RKO (cell line): ENCODE results near the gene APC2.

Experiments used
- DNase-seq: peaks from one replicate; pipeline ENCODE4 v3.0.0-alpha.2; 2016; ENCODE audit warnings: low spot score

APC2 gene

DNA sequence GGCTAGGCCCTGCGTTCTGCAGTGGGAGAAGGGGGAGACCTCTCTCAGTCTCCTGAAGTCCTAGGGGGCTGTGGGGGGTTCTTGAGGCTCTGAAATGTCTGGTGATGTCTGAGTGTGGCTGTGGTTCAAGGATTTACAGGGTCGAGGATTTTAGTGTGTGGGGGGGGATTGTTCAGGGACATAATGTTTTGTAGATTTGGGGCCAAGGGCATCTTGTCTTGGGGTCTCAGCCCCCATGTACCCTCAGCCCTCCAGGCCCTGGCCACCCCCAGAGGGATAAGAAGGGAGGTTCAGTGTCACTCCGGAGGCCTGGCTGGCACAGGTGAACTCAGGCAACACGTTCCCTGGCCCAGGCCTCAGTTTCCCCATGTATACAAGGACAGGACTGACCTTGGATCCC is 2.4 kb upstream of the APC2 start:
- DNase-seq: no peak

DNA sequence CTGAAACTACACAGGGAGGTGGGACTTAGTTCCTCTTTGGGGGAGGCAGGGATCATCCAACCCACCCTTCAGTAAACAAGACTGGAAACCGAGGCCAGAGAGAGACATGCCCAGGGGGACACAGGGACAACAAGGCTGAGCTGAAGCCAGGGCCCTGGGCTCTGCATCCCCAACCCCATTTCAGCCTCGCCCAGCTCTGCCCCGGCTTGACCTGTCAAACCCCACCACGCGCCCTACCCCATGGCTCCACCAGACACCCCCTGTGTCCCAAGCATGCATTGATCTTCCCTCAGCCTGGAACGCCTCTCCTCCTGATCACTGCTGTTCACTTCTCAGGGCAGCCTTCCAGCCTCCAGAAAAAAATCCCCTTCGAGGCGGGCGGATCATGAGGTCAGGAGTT is 2.0 kb upstream of the APC2 start:
- no peak for DNase-seq

DNA sequence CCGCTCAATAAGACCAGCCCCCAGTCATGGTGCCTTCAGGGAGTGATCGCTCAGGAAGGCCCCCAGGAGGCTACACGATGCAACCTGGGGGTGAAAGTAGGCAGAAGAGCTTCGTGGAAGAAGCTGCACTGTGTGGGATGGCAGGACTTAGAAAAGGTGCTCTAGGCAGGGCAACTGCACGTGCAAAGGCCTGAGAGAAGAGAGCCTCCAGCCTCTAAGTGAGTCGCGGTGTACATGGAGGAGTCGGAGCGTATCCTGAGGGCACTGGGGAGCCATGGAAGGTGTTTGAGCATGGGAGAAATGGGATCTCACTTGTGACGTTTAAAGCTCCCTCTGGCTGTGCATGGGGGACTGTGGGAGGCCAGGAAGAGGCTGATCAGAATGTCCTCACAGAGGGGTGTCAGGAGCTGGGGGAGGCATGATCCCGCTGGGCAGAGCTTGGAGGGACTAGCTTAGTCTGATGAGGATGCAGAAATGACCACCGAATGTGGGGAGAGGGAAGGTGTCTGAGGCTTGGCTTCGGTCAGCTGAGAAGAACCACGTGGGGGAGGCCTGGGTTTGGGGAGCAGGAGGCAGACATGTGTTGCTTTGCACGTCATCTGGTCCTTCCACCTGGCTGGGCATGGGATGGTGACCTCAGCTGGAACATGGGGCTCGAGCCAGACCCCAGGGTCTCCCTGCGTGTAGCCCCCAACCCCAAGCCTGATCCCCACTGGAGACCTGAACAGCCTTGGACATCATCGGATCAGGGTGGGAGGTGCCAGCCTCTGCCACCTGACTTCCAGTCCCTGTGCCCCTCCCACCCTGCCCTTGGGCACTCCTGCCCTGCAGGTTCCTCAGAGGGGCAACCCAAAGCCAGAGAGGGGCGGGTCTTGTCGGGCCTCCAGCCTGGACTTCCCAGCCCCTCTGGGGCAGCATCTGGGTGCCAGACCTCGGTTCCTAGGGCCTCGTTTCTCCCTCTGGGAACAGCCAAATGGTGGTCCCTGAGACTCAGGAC is 1.1 kb downstream of the APC2 start:
- DNase-seq: no peak

DNA sequence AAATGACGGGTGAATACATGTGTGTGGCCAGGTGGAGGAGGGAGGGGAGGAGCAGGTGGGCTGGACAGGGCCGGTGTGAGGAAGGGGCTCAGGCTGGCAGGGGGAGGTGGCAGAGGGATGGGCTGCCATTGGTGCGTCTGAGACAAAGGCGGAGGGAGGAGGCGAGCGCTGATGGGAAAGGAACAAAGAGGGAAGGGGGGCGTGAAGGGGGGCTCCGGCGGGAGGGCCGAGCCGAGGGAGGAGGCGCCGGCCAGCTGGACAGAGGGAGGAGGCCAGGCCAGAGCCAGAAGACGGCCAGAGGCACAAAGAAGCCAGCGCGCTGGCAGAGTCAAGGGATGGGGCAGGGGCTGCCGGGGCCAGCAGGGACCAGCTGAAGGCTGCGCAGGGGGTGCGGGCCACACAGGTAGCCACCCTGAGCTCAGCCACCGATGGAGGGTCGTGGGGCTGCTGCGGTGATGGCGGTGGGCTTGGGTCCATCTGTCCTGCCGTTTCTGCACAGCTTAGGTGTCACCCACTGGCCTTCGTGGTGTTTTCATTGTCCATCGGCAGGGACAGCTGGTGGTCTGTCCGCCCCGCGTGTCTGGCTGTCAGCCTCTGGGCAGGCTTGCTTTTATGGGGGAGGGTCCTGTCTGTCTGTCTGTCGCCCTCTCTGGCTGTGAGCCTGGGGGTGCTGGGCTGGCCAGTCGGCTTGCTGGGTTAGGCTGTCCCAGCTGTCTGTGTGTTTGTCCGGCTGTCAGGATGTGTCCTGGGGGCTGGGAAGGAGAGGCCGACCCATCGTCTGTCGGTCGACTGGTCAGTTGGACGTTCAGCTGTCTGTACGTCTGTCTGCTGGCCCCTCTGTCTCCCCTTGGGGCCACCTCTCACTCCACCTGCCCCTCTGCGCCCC is 2.2 kb downstream of the APC2 start:
- DNase-seq: no peak

DNA sequence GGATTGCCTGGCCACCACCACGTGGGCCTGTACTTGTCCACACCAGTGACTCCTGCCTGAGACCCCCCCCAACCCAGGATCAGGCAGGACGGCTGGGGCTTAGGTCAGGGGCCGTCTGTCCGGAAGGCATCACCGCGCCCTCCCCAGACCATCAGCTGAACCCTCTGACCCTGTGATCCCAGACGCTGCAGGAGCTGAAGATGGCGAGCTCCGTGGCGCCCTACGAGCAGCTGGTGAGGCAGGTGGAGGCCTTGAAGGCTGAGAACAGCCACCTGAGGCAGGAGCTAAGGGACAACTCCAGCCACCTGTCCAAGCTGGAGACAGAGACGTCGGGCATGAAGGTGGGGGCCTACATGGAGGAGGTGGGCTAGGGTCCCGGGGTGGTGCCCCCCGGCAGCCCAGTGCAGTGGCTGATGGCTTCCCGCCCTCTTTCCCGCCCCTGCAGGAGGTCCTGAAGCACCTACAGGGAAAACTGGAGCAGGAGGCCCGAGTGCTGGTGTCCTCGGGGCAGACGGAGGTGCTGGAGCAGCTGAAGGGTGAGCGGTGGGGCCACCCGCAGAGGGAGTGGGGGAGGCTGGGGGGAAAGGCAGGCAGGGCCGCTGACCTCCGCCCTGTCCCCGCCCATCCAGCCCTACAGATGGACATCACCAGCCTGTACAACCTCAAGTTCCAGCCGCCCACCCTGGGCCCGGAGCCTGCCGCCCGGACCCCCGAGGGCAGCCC is 3.0 kb downstream of the APC2 start:
- no peak for DNase-seq

DNA sequence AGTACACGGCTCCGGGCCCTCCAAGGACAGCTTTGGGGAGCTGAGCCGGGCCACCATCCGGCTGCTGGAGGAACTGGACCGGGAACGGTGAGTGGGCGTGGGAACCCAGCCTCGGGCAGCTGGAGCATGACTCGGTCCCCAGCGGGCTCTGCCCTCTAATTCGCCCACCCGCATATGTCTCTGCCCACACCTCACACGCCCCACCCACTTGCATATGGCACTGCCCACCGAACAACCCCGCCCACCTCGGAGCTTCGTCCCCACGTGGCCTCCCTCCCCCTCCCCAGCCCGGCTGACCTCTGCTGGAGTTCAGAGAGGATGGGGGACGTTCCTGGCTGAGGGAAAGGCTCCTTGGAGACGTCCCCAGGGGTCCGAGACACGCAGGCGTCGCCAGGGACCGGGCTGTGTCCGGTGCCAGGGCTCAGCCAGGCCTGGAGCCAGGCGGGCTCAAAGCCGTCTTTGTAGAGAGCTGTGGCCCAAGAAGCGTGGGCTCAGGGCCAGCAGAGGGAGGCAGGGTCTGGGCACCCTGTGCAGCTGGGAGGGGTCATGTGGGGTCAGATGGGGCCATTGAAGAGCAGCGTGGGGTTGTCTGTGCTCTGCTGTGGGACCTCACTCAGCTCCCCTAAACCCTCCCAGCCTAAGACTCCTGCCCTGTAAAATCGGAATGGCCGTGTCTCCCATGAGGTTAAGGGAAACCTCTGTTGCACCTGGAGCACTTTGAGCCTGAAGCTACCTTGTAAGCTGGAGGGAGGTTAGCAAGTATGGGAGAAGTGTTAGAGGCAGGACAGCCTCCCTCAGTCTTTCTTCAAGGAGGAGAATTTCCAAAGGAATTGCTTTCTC is 3.8 kb downstream of the APC2 start:
- peak; percentile 90 for DNase-seq

DNA sequence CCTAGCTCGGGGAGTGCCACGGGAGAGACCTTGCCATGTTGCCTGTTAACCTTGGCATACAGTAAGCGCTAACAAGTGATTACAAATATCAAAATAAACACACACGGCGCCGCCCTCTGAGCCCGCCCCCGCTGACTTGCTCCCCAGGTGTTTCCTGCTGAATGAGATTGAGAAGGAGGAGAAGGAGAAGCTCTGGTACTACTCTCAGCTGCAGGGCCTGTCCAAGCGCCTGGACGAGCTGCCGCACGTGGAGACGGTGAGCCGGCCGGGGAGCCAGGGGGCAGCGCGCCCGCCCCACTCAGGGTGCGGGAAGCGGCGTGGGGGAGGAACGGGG is 5.0 kb downstream of the APC2 start:
- DNase-seq: no peak

DNA sequence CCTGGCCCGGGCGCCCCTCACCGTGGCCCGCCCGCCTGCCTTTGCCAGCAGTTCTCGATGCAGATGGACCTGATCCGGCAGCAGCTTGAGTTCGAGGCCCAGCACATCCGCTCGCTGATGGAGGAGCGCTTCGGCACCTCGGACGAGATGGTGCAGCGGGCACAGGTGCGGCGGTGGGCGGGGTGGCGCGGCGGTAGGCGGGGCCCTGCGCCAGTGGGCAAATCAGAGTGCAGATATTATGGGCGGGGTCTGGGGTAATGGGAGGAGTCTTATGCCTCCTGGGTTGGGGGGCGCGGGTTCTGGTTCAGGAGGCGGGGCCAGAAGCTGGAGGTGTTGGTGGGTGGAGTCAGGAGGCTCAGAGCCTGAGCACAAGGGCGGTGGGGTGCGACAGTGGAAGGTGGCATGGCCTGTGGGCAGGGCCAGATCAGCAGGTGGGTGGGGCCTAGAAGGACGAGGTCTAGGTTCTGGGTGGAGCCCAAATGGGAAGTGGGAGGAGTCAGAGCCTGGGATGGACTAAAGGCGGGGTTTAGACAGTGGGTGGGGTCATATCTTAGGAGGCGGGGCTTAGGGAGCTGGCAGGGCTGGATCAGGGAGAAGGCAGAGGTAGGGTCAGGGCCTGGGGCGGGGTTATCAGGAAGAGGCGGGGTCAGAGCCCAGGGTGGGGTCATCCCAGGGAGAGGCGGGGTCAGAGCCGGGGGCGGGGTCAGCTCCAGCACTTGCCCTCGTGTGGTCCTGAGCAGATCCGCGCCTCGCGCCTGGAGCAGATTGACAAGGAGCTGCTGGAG is 5.6 kb downstream of the APC2 start:
- DNase-seq: peak; percentile 81

DNA sequence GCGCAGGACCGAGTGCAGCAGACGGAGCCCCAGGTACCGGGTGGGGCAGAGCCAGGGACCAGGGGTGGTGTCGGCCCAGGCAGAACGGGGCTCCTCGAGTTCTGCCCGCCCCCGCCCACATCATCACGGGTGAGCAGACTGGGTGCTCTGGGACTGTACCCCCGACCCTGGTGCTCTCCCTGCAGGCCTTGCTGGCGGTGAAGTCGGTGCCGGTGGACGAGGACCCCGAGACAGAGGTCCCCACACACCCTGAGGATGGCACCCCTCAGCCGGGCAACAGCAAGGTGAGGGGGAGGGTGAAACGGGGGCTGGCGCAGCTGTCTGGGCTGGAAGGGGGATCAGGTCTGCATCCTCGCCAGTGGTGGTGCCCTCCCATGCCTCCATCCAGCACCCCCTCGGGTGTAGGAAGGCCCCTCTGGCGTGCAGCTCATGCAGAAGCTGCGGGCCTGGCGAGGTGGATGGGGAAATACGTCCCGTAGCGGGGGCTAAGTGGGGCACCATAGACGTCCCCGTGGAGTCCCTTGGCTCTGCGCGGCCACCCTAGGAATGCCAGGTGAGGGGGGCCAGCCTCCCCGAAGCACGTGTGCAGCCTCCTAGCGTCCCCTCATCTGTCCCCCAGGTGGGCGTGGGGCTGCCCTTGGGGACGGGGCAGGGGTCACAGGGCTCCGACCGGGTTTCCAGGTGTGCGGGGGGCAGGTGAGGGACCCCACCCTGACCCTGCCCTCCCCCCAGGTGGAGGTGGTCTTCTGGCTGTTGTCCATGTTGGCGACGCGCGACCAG is 6.4 kb downstream of the APC2 start:
- no peak for DNase-seq

DNA sequence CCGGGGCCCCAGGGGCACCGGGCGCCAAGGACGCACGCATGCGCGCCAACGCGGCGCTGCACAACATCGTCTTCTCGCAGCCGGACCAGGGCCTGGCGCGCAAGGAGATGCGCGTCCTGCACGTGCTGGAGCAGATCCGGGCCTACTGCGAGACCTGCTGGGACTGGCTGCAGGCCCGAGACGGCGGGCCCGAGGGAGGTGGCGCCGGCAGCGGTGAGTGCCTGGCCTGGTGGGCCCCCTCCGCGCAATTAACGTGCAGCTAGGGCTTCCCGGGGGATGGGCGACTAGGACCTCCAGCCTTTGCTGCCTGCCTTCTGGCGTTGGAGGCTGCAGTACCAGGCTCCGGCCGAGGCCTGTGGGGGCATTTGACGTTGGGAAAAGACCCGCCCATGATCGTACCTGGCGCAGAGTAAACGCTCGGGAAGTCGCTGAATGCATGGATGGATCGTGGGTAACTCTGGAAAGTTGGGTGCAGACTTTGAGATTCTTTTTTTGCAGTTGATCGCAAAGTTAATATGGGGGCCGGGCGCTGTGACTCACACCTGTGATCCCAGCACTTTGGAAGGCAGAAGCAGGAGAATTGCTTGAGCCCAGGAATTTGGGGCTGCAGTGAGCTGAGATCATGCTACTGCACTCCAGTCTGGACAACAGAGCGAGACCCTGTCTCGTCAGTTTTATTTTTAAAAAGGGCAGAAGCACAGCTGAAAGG is 7.3 kb downstream of the APC2 start:
- no peak for DNase-seq

DNA sequence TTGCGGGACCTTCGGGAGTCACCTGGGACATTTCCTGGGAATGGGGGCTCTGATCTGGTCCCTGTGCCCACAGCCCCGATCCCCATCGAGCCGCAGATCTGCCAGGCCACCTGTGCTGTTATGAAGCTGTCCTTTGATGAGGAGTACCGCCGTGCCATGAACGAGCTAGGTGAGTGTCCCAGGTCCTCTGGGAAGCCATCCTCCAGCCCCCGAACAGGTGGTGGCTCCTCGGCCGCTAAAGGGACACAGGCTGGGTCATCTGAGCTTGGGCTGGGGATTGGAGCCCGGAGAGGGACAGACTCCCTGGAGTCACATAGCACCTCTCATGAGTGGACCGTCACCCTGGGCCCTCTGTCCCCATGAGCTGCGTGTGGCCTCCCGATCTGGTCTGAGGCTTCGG is 8.0 kb downstream of the APC2 start:
- DNase-seq: no peak

DNA sequence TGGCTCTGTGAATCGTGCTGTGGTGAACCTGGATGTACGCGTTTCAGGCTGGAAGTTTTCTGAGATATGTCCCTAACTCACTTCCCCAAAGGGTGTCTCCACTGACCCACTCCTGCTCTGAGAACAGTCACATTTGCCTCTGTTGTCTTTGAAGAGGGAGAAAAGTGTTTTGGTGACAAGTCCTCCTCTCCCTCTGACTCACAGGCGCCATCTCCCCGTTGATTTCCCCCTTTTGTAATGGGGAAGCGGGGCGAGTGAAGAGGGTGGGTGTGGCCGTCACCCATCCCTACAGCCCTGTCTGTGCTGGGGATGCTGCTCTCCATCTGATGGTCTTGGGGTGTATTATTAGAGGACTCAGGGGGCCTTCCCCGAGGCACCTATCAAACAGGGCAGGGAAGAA is 9.6 kb downstream of the APC2 start:
- DNase-seq: no peak

DNA sequence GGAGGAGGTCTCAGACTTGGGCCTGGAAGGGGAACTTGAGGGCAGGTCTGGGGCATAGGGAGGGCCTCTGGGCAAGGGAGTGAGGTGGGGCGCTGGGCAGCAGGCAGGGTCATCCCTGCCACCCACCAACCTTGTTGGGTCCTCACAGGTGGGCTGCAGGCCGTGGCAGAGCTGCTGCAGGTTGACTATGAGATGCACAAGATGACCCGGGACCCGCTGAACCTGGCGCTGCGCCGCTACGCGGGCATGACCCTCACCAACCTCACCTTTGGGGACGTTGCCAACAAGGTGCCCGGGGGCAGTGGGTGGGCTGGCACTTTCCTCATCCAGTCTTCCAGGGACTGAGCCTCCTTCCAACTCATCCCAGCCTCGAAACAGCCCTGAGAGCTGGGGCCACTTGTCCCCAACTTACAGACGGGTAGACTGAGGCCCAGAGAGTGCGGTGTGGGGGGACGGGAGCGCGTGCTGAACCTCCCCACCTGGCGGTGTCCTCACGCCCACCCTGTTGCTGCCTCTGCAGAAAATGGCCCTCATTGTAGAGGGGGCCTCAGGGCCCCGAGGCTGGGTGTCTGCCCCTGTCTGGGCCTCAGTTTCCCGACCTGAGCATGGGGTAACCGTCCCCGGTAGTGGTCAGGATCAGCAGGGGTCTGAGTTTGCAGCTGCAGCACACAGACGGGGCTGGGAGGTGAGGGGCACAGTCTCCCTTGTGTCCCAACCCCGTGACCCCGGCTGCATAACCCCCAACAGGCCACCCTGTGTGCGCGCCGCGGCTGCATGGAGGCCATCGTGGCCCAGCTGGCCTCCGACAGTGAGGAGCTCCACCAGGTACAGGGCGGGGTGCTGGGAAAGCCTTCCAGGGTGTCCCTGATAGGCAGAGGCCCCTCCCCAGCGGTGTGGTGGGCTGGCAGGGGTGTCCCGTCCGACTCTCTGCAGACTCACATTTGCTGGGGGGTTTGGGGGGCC is 10.4 kb downstream of the APC2 start:
- no peak for DNase-seq

DNA sequence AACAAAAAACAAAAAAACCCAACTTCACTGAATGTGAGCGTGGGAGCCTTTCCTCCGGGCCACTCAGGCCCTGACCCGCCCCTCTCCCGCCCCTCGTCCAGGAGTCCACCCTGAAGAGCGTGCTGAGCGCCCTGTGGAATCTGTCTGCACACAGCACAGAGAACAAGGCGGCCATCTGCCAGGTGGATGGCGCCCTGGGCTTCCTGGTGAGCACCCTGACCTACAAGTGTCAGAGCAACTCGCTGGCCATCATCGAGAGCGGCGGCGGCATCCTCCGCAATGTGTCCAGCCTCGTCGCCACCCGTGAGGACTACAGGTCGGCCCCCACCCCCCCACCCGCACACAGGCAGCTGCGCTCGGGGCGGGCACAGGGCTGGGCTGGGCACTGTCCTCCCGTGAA is 11.9 kb downstream of the APC2 start:
- no peak for DNase-seq

DNA sequence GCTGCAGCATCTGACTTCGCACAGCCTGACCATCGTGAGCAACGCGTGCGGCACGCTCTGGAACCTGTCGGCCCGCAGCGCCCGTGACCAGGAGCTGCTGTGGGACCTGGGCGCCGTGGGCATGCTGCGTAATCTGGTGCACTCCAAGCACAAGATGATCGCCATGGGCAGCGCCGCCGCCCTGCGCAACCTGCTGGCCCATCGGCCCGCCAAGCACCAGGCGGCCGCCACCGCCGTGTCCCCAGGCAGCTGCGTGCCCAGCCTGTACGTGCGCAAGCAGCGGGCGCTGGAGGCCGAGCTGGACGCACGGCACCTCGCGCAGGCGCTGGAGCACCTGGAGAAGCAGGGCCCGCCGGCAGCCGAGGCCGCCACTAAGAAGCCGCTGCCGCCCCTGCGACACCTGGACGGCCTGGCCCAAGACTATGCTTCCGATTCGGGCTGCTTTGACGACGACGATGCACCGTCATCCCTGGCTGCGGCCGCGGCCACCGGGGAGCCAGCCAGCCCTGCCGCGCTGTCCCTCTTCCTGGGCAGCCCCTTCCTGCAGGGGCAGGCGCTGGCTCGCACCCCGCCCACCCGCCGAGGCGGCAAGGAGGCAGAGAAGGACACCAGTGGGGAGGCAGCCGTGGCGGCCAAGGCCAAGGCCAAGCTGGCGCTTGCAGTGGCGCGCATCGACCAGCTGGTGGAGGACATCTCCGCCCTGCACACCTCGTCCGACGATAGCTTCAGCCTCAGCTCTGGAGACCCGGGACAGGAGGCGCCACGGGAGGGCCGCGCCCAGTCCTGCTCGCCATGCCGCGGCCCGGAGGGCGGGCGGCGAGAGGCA is 15.5 kb downstream of the APC2 start:
- no peak for DNase-seq

DNA sequence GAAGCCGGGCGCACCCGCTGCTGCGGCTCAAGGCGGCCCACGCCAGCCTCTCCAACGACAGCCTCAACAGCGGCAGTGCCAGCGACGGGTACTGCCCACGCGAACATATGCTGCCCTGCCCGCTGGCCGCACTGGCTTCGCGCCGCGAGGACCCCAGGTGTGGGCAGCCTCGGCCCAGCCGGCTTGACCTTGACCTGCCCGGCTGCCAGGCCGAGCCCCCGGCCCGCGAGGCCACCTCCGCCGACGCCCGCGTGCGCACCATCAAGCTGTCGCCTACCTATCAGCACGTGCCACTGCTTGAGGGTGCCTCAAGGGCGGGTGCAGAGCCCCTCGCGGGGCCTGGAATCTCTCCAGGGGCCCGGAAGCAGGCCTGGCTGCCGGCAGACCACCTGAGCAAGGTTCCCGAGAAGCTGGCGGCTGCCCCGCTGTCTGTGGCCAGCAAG is 16.1 kb downstream of the APC2 start:
- no peak for DNase-seq
